GM23338 (cell line): Measurements from ENCODE around the gene C10orf90.

Source experiments
- CREB1 ChIP-seq: fragments of 250-450 bp; sonication (Bioruptor Pico); IDR thresholded peaks from 2 replicates; pipeline ENCODE4 v1.5.0; 2020; ENCODE audit warnings: low read depth, mild to moderate bottlenecking, moderate library complexity
- EZH2 ChIP-seq: fragments of 200-600 bp; sonication (generic); IDR thresholded peaks from one replicate; pipeline ENCODE4 v1.8.0; 2017; ENCODE audit warnings: antibody characterized with exemption, mild to moderate bottlenecking, low read depth; ENCODE audit not compliant: unreplicated experiment
- POLR2AphosphoS5 ChIP-seq: IDR thresholded peaks from 2 replicates; pipeline ENCODE4 v1.6.1; 2016; ENCODE audit warnings: antibody characterized with exemption, low read depth
- ZNF114 ChIP-seq: fragments of 250-450 bp; sonication (Bioruptor Pico); IDR thresholded peaks from 2 replicates; pipeline ENCODE4 v1.5.0; 2020; ENCODE audit warnings: mild to moderate bottlenecking, moderate library complexity
- ZNF462 ChIP-seq: fragments of 250-450 bp; sonication (Bioruptor Pico); IDR thresholded peaks from 2 replicates; pipeline ENCODE4 v1.5.0; 2020; ENCODE audit warnings: mild to moderate bottlenecking, moderate library complexity
- TF ChIP-seq, protein P1 (sequence below), 2 experiments: fragments of 200-600 bp in 1 of 2; sonication (generic) in 1 of 2; conservative IDR thresholded peaks; 2 replicates each; pipeline versions ENCODE4 v1.5.1 to v1.6.1; 2016 to 2017; ENCODE audit warnings: antibody characterized with exemption in 2 of 2, low read depth in 2 of 2, mild to moderate bottlenecking in 2 of 2, moderate library complexity in 1 of 2
- TF ChIP-seq, protein P2 (sequence below): IDR thresholded peaks from one replicate; pipeline ENCODE4 v1.6.1; 2018; ENCODE audit warnings: antibody characterized with exemption; ENCODE audit not compliant: unreplicated experiment

- TF ChIP-seq ZNF114 (no peak), EZH2 (no peak), ZNF462 (CRISPR knock-in tag) (no peak), CREB1 (CRISPR knock-in tag) (no peak), POLR2AphosphoS5 (no peak)
- TF ChIP-seq, protein P1, sequence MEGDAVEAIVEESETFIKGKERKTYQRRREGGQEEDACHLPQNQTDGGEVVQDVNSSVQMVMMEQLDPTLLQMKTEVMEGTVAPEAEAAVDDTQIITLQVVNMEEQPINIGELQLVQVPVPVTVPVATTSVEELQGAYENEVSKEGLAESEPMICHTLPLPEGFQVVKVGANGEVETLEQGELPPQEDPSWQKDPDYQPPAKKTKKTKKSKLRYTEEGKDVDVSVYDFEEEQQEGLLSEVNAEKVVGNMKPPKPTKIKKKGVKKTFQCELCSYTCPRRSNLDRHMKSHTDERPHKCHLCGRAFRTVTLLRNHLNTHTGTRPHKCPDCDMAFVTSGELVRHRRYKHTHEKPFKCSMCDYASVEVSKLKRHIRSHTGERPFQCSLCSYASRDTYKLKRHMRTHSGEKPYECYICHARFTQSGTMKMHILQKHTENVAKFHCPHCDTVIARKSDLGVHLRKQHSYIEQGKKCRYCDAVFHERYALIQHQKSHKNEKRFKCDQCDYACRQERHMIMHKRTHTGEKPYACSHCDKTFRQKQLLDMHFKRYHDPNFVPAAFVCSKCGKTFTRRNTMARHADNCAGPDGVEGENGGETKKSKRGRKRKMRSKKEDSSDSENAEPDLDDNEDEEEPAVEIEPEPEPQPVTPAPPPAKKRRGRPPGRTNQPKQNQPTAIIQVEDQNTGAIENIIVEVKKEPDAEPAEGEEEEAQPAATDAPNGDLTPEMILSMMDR (conservative IDR thresholded peaks at IDR 0.05; ENCODE audit: low read depth in 2 of 2), result no peak
- TF ChIP-seq, protein P2, sequence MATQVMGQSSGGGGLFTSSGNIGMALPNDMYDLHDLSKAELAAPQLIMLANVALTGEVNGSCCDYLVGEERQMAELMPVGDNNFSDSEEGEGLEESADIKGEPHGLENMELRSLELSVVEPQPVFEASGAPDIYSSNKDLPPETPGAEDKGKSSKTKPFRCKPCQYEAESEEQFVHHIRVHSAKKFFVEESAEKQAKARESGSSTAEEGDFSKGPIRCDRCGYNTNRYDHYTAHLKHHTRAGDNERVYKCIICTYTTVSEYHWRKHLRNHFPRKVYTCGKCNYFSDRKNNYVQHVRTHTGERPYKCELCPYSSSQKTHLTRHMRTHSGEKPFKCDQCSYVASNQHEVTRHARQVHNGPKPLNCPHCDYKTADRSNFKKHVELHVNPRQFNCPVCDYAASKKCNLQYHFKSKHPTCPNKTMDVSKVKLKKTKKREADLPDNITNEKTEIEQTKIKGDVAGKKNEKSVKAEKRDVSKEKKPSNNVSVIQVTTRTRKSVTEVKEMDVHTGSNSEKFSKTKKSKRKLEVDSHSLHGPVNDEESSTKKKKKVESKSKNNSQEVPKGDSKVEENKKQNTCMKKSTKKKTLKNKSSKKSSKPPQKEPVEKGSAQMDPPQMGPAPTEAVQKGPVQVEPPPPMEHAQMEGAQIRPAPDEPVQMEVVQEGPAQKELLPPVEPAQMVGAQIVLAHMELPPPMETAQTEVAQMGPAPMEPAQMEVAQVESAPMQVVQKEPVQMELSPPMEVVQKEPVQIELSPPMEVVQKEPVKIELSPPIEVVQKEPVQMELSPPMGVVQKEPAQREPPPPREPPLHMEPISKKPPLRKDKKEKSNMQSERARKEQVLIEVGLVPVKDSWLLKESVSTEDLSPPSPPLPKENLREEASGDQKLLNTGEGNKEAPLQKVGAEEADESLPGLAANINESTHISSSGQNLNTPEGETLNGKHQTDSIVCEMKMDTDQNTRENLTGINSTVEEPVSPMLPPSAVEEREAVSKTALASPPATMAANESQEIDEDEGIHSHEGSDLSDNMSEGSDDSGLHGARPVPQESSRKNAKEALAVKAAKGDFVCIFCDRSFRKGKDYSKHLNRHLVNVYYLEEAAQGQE, result no peak
Measured at GRCh38 chr10:126511917-126512479, 158.5 kb downstream of the C10orf90 start.
